Stimulated activated CD4-positive, alpha-beta T cell treated with anti-CD3 and anti-CD28 coated beads, Interleukin-1b, Interleukin-23, amount 100 ng/mL, for 1 hour (primary cell): ENCODE results near the gene DYNC2I2.
"Not testable (repeated sequence)": the region's sequence is repeated elsewhere in the genome, so short reads cannot be mapped to it uniquely, and the experiment has no call there.

Source experiments
- DNase-seq, 2 donors: peaks; one replicate each; pipeline ENCODE4 v3.0.0-alpha.2; 2020; ENCODE audit warnings: low read depth in 2 of 2

Gene DYNC2I2

DNA sequence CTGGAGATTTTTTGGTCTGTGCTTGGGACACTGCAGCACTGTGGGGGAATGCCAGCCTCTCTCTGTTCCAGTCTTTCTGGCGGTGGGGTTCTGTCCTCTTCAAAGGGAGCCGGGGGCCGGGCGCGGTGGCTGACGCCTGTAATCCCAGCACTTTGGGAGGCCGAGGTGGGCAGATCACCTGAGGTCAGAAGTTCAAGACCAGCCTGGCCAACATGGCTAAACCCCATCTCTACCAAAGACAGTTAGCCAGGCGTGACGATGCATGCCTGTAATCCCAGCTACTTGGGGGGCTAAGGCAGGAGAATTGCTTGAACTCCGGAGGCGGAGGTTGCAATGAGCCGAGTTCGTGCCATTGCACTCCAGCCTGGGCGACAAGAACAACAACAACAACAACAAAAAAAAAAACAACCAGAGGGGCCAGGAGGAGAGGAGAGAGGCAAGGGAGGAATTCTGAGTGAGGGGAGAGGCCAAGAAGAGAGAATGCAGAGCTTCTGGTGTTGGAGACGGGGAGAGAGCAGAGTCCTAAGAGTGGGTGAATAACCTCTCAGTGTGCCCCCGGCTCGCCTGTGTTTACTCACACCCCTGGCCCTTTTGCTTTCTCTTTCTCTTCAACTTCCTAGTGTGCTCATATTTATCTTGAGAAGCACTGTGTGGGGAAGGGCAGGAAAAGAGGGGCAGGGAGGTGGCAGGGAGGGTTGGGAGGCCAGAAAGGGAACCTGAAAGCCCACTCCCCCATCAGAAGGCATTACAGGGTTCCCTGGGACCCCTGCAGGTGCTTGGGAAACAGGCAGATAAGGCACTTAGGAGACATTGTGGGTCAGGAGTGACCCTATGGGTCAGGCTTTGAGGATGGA, 29.2 kb upstream of the DYNC2I2 start:
- DNase-seq = no peak

DNA sequence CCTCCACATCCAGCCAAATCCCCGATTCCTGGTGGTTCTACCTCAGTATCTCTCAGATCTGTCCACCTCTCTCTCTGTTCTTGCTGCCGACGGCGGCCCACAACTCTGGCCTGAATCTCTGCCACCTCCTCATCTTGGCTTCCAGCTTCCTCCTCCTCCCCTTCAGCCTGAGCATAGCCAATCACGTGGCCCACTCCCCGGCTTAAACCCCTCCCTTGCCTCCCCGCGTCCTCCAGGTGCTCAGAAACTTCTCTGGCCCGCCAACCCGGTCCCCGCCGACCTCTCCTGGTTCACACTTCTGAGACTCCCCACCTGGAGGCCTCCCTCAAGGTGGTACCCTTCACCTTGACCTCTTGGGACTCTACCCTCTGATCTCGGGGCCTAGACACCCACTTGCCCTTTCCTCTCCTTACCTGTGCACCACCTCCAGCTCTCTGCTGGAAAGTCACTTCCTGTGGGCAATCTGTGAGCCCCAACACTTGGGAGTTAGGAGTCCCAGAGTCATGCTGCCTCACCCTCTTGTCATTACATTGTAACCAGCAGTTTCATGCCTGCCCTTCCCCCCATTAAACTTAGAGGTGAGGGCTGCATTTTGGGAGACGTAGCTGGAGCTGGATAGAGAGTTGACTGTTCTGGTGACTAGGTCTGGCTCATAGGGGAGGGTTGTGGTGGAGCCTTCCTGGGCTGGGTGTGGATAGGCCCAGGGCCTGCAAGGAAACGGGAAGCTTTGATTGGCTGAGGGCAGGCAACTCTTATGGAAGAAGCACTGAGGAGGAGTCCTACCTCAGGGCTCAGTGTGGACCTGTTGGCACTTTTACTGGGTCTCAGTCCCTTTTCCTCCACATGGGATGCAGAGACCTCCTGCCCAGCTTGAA, 27.9 kb upstream of the DYNC2I2 start:
- peak; percentile 43 to 46 for DNase-seq

DNA sequence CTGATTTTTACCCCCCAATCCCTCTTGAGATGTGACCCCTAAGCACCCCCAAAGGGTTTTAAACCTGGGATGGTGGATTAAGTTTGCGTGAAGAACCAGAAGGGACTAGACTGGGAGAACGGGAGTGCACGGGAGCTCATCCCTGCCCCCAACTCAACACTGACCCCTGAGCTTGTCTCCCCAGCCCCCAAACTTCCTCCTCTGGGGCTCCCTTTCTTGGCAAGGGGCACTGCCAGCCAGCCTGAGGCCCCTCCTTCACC, 27.3 kb upstream of the DYNC2I2 start:
- DNase-seq = no peak

- DNase-seq = no peak
Observed at GRCh38 chr9:128683340-128684064, 26.9 kb upstream of the DYNC2I2 start.

GRCh38 chr9:128677794-128678193, 21.1 kb upstream of the DYNC2I2 start:
- no peak for DNase-seq

GRCh38 chr9:128675382-128675781, 18.7 kb upstream of the DYNC2I2 start:
- no peak for DNase-seq

GRCh38 chr9:128669786-128670185, 13.1 kb upstream of the DYNC2I2 start:
- no peak for DNase-seq

DNA sequence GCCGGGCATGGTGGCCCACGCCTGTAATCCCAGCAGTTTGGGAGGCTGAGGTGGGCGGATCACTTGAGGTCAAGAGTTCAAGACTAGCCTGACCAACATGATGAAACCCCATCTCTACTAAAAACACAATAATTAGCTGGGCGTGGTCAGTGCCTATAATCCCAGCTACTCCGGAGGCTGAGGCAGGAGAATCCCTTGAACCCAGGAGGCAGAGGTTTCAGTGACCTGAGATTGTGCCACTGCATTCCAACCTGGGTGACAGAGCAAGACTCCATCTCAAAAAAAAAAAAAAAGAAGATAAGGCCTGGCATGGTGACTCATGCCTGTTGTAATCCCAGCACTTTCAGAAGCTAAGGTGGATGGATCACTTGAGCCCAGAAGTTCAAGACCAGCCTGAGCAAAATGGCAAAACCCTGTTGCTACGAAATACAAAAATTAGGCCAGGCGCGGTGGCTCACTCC, 9.9 kb upstream of the DYNC2I2 start:
- not testable (repeated sequence) for DNase-seq

- DNase-seq = no peak
Observed at GRCh38 chr9:128657796-128658195, 1.1 kb upstream of the DYNC2I2 start.

- no peak for DNase-seq
Observed at GRCh38 chr9:128657344-128657704, 677 bp upstream of the DYNC2I2 start.

GRCh38 chr9:128654481-128654880, 2.2 kb downstream of the DYNC2I2 start:
- no peak for DNase-seq

DNA sequence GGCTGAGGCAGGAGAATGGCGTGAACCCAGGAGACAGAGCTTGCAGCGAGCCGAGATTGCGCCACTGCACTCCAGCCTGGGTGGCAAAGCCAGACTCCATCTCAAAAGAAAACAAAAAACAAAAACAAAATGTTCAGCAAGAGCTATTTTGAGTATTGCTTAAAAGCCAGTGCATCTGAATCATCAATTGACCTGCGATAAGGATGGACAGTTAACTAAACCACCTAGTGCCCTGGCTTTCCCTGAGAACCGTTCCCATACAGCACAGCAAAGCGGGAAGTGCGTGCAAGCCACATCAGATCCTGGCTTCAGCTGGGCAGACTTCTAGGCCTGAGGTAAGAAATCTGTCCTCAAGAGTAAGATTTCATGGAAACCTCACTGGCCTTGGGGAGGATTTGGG, 2.7 kb downstream of the DYNC2I2 start:
- no peak for DNase-seq

DNA sequence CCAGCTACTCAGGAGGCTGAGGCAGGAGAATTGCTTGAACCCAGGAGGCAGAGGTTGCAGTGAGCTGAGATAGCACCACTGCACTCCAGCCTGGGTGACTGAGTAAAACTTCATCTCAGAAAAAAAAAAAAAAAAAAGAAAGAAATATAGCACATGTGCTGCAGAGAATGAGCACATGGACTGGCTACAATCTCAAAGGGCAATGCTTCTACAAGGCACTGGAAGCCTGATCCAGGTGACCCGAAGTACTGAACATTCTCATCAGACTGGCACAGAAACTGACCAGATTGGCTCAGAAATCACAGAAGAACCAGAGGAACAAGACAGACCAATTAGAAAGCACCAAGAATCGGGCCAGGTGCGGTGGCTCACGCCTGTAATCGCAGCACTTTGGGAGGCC, 4.8 kb downstream of the DYNC2I2 start:
- DNase-seq = no peak

GRCh38 chr9:128648206-128648605, 8.4 kb downstream of the DYNC2I2 start:
- DNase-seq = peak; percentile 34 to 53

DNA sequence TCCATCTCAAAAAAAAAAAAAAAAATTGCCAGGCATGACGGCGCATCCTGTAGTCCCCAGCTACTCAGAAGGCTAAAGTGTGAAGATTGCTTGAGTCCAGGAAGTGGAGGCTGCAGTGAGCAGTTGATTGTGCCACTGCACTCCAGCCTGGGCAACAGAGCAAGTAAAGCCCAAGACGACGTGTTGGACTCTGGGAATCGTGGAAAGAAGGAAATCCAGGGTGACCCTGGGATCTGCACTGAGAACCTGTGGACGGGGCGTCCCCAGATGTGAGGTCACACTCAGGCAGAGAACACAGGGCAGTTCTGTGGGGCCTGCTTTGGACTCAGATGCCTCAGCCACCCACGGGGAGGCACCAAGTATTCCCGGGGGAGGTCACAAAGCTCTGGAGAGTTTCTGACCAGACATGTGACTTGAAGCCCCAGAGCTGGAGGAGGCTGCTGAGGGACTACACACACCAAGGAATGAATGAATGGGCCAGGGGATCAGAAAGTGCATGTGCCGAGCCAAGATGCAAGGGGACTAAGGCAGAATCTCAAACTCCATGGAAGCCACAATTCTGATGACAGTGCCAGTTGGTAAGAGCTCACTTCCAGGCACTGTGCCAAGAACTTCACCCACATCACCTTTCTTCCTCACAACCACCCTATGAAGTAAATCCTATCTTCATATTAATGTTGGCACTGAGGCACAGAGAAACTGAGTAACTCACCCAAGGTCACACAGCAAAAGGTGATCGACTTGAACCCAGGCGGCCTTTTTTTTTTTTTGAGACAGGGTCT, 12.9 kb downstream of the DYNC2I2 start:
- no peak for DNase-seq

DNA sequence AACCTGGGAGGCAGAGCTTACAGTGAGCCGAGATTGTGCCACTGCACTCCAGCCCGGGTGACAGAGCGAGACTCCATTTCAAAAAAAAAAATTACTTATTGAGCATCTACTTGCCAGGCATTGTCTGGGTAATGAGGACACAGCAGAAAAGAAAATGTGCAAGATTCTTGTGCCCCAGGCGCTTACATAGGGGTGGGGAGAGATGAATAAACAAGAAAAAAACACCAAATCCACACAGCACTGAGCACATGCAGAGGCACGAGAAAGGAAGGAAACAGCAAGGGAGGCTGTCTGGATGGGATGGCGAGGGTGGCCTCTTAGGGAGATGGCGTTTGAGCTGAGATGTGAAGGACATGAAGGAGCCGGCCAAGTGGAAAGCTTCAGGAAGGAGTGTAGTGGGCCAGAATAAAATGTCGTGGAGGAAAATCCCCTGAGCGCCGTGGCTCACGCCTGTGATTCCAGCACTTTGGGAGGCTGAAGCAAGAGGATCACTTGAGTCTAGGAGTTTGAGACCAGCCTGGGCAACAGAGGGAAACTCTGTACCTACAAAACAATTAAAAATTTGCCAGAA, 13.9 kb downstream of the DYNC2I2 start:
- no peak for DNase-seq

GRCh38 chr9:128640603-128641002, 16.0 kb downstream of the DYNC2I2 start:
- DNase-seq = no peak

DNA sequence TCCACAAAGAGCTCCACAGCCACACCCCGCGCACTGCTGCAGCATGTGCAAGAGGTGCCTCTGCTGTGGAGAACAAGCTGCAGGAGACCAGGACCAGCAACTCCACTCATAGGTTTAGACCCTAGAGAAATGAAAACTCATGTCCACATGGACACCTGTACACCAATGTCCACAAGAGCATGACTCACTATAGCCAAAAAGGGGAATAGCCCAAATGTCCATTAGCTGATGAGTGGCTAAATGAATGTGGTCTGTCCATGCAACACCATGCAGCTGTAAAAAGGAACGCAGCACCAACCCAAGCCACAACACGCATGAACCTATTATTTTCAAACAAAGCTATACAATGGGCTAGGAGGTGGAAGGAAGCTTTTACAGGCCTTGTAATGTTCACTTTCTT, 18.1 kb downstream of the DYNC2I2 start:
- DNase-seq = no peak

GRCh38 chr9:128637656-128638055, 19.0 kb downstream of the DYNC2I2 start:
- no peak for DNase-seq

- no peak for DNase-seq
Observed at GRCh38 chr9:128636556-128637530, 19.8 kb downstream of the DYNC2I2 start.
